Activated naive CD8-positive, alpha-beta T cell treated with anti-CD3 and anti-CD28 coated beads for 36 hours (primary cell): Measurements from ENCODE around the gene KDM4B. TPM values are rescaled to one million over a fixed set of nuclear protein-coding genes. Genes with fewer than 3 reads are reported as not detected.
"Not testable (repeated sequence)": the region's sequence is repeated elsewhere in the genome, so short reads cannot be mapped to it uniquely, and the experiment has no call there.

ENCODE experiments used
- DNase-seq: peaks from one replicate; pipeline ENCODE4 v3.0.0; 2021
- H3K27ac Mint-ChIP-seq: one replicate; pipeline ENCODE4 v1.8.0; 2022; ENCODE audit warnings: mild to moderate bottlenecking, moderate library complexity, mixed read lengths
- H3K27me3 Mint-ChIP-seq: one replicate; pipeline ENCODE4 v1.8.0; 2022; ENCODE audit warnings: mild to moderate bottlenecking, mixed read lengths
- H3K36me3 Mint-ChIP-seq: one replicate; pipeline ENCODE4 v1.8.0; 2021; ENCODE audit warnings: mild to moderate bottlenecking, mixed read lengths
- H3K4me1 Mint-ChIP-seq: one replicate; pipeline ENCODE4 v1.8.0; 2021; ENCODE audit warnings: mixed read lengths
- H3K4me3 Mint-ChIP-seq: one replicate; pipeline ENCODE4 v1.8.0; 2022; ENCODE audit warnings: mild to moderate bottlenecking, moderate library complexity, mixed read lengths
- H3K9me3 Mint-ChIP-seq: one replicate; pipeline ENCODE4 v1.8.0; 2022; ENCODE audit warnings: mixed read lengths
- total RNA-seq, 2 experiments: library from RNA; stranded (reverse); gene quantifications; one replicate each; pipeline ENCODE4 v1.2.3, GENCODE V29; 2021

KDM4B gene
- total RNA-seq, 2 experiments from 2014 or later, result 29.4 to 31.3 TPM

- no peaks in the 10 kb centered on the region for H3K27me3 Mint-ChIP-seq
- no peak overlapping the region for H3K27ac Mint-ChIP-seq
- H3K36me3 Mint-ChIP-seq, result no peaks in the 10 kb centered on the region
- H3K4me1 Mint-ChIP-seq, result no peaks in the 10 kb centered on the region
- H3K4me3 Mint-ChIP-seq, result no peak overlapping the region
- DNase-seq, result no peak
- no peaks in the 10 kb centered on the region for H3K9me3 Mint-ChIP-seq
Measured at GRCh38 chr19:5024282-5024681, 55.4 kb downstream of the KDM4B start.

- Mint-ChIP-seq H3K27ac (no peak overlapping the region), H3K36me3 (no peaks in the 10 kb centered on the region)
Measured at GRCh38 chr19:5025027-5025426, 56.1 kb downstream of the KDM4B start.

DNA sequence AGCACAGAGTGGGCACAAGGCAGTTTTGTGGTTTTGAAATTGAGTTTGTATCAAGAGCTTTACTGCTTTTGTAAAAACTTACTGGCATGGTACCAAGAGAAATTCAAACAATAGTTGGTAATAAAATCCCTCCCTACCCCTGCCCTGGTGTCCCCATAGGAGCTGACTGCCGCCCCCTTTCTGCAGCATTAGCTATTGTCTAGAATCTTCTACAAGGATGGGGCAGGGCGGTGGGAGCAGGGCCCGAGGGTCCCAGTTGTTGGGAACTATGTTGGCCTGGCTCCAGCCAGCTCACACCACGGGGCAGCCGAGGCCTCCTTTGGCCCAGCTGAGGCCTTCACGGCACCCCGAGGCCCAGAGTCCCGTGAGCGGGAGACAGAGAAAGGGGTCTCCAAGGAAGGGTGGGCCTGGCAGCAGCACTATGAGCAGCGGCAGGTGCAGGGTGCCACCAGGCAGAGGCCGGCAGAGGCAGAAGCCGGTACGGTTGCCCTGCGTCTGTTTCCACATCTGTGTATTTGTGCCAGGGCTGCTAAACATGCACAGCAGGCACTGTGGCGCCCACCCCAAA, 57.9 kb downstream of the KDM4B start:
- Mint-ChIP-seq H3K4me3 (no peak overlapping the region), H3K27ac (no peak overlapping the region), H3K9me3 (no peaks in the 10 kb centered on the region), H3K4me1 (peaks cover 1% of the 10 kb centered on the region), H3K27me3 (no peaks in the 10 kb centered on the region), H3K36me3 (no peaks in the 10 kb centered on the region)
- DNase-seq, result no peak

More at GRCh38 chr19:5025027-5025426, 56.1 kb downstream of the KDM4B start:
- Mint-ChIP-seq H3K4me1 (no peaks in the 10 kb centered on the region), H3K4me3 (no peak overlapping the region), H3K9me3 (no peaks in the 10 kb centered on the region), H3K27me3 (no peaks in the 10 kb centered on the region)
- DNase-seq, result no peak

DNA sequence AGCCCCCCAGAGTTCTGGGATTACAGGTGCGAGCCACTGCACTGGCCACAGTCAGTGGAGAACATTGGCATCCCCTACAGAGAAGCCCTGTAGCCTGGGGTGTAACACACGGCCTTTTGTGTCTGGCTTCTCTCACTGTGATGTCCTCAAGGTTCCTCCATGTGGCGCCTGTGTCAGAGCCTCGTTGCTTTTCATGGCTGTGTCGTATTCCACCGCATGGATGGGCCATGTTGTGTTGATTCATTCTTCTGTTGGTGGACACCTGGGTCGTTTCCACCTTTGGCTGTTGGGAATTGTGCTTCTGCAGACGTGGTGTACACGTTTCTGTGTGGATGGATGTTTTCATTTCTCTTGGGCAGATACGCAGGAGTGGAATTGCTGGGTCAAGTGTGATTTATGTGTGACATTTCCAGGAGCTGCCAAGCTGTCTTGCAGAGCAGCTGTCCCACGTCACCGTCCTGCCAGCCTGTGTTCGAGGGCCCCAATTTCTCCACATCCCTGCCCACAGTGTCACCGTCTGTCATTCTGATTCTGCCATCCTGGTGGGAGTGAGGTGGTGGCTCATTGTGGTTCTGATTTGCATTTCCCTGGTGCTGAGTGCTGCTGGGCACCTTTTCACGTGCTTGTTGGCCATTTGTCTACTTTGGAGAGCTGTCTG, 59.4 kb downstream of the KDM4B start:
- H3K4me3 Mint-ChIP-seq, result no peak overlapping the region
- H3K9me3 Mint-ChIP-seq, result no peaks in the 10 kb centered on the region
- DNase-seq, result no peak
- no peak overlapping the region for H3K27ac Mint-ChIP-seq
- no peaks in the 10 kb centered on the region for H3K27me3 Mint-ChIP-seq
- peaks cover 3% of the 10 kb centered on the region for H3K4me1 Mint-ChIP-seq
- no peaks in the 10 kb centered on the region for H3K36me3 Mint-ChIP-seq

DNA sequence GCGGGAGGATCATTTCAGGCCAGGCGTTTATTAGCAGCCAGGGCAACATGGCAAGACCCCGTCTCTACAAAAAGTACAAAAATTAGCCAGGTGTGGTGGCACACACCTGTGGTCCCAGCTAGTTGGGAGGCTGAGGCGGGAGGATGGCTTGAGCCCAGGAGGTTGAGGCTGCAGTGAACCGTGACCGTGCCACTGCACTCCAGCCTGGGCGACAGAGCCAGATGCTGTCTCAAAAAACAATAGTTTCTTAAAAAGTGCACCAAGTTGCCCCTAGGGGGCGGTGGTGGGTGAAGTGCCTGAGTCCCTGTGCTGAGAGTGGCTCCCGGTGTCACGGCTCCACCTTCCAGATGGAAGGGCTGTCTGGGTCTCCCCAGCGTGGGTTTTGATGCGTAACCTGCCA, 60.7 kb downstream of the KDM4B start:
- not testable (repeated sequence) for H3K27me3 Mint-ChIP-seq, H3K4me3 Mint-ChIP-seq, H3K4me1 Mint-ChIP-seq, H3K36me3 Mint-ChIP-seq, H3K9me3 Mint-ChIP-seq, H3K27ac Mint-ChIP-seq
- peak; percentile 66 for DNase-seq

- no peak overlapping the region for H3K4me3 Mint-ChIP-seq
- no peaks in the 10 kb centered on the region for H3K27me3 Mint-ChIP-seq
- H3K27ac Mint-ChIP-seq, result no peak overlapping the region
- H3K36me3 Mint-ChIP-seq, result no peaks in the 10 kb centered on the region
- peaks cover 3% of the 10 kb centered on the region for H3K4me1 Mint-ChIP-seq
- H3K9me3 Mint-ChIP-seq, result no peaks in the 10 kb centered on the region
- no peak for DNase-seq
Measured at GRCh38 chr19:5030136-5030820, 61.4 kb downstream of the KDM4B start.

GRCh38 chr19:5030822-5031221, 61.9 kb downstream of the KDM4B start:
- DNase-seq, result no peak
- no peak overlapping the region for H3K27ac Mint-ChIP-seq
- H3K36me3 Mint-ChIP-seq, result no peaks in the 10 kb centered on the region
- H3K4me3 Mint-ChIP-seq, result no peak overlapping the region
- H3K4me1 Mint-ChIP-seq, result peaks cover 3% of the 10 kb centered on the region
- no peaks in the 10 kb centered on the region for H3K9me3 Mint-ChIP-seq
- no peaks in the 10 kb centered on the region for H3K27me3 Mint-ChIP-seq

DNA sequence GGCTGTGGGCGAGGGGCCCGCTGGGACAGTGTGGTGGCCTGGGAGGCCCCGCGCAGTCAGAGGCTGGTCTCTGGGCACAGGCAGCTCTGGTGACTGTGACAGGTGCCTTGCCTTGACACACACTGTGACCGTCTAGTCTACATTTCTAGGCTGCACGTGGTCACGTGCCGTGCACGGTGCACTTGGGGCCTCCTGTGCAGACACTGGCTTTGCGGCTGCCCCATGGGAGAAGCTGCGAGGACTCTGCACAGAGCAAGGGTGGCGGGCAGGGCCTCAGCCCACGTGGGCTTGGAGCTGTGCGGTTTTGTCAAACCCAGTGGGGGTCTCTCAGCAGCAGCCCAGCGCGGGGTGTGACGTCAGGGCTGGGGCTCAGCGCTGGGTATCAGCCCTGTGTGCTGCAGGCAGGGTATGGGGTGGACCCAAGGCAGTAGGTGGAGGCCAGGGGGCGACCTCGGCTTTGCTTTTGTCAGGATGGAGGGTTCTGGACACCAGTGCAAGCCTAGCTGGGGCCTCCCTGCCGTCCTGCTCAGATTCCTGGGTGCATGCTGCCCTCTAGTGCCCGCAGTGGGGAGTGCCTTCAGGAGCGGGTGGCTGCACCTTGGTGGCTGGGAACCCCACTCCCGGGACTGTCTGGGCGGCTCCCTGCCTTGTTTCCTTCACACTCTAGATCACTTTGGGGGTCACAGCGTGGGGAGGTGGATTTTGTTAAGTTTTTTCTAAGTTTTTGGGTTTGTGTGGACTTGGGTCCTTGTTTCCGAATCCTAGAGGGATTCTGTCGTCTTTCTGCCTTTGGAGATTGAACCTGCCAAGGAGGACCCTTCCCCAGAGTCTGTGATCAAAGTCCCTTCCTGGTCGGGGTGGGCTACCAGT, 62.6 kb downstream of the KDM4B start:
- Mint-ChIP-seq H3K36me3 (no peaks in the 10 kb centered on the region), H3K4me3 (no peak overlapping the region), H3K27ac (no peak overlapping the region), H3K4me1 (peaks cover 3% of the 10 kb centered on the region), H3K27me3 (no peaks in the 10 kb centered on the region), H3K9me3 (no peaks in the 10 kb centered on the region)
- DNase-seq, result peak; percentile 79

DNA sequence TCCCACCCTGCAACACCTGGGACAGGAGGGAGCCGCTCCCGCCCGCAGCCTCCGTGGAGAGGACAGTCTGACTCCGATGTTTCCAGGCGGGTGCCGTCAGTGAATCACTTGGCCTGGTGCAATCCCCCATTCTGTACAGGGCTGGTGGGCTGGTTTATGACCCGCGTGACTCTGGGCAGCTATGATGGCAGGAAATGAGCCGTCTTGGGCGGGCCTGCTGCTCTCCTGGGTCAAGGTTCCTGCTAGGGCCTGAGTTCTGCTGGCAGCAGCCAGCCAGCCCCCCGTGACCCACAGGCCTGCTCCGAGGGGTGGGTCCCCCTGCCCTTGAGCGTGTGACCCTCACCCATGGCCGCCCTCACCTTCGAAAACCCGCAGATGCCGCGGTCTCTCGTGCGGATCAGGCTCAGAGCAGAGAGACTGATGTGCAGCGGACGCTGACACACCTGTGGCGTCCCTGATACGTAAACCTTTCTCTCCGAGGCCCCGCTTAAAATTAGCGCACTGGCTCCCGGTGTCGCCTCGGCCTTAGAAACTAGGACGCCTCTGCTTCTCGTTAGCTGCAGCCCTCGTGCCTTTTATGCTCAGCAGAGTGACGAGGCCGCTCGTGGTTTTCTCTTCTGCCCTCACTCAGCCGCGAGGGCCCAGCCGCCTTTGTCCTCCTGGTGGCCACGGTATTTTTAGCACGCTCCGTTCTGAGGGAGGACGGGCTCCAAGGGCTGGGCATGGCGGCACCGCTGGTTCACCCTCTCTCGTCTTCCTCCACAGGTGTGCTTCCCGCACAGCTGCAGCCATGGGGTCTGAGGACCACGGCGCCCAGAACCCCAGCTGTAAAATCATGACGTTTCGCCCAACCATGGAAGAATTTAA, 63.4 kb downstream of the KDM4B start:
- Mint-ChIP-seq H3K4me1 (peaks cover 3% of the 10 kb centered on the region), H3K36me3 (no peaks in the 10 kb centered on the region)
- DNase-seq, result no peak

DNA sequence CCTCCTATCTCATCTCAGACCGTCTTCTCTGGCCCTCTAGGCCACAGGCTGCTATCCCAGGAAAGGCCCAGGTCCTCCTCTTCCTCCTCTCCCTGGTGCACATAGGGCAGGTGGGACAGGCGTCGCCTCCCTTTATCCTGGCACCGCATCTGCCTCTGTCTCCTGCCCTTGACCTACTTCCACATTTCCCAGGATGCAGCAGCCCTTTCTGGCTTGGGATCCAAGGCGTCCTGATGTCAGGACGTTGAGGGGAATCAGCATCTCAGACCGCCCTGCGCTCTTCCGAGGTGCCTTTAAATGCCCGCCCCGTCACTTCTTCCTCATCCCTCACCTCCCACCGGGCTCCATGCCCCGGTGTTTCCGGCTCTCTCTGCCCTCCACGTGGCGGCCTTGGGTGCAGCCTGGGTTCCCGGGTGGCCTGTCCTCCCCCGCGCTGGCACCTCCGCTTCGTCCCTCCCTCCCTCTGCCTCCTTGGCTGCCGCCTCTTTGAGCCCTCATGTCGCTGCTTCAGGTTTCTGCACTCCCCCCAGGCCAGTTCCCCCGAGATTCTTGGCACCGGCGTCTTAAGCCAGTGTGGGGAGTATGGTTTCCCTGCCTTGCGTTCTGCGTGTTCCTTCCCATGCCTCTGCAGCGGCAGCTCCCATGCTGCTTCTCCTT, 66.3 kb downstream of the KDM4B start:
- no peak for DNase-seq
- Mint-ChIP-seq H3K27ac (no peak overlapping the region), H3K36me3 (no peaks in the 10 kb centered on the region), H3K9me3 (no peaks in the 10 kb centered on the region), H3K4me1 (peaks cover 3% of the 10 kb centered on the region), H3K27me3 (no peaks in the 10 kb centered on the region), H3K4me3 (no peak overlapping the region)

More for the DNA sequence above, 63.4 kb downstream of the KDM4B start:
- Mint-ChIP-seq H3K27me3 (no peaks in the 10 kb centered on the region), H3K27ac (no peak overlapping the region), H3K4me3 (no peak overlapping the region), H3K9me3 (no peaks in the 10 kb centered on the region)

GRCh38 chr19:5035793-5036697, 67.1 kb downstream of the KDM4B start:
- H3K36me3 Mint-ChIP-seq, result no peaks in the 10 kb centered on the region
- no peaks in the 10 kb centered on the region for H3K9me3 Mint-ChIP-seq
- H3K27me3 Mint-ChIP-seq, result no peaks in the 10 kb centered on the region
- no peak overlapping the region for H3K27ac Mint-ChIP-seq
- H3K4me3 Mint-ChIP-seq, result no peak overlapping the region
- peaks cover 3% of the 10 kb centered on the region for H3K4me1 Mint-ChIP-seq
- no peak for DNase-seq

DNA sequence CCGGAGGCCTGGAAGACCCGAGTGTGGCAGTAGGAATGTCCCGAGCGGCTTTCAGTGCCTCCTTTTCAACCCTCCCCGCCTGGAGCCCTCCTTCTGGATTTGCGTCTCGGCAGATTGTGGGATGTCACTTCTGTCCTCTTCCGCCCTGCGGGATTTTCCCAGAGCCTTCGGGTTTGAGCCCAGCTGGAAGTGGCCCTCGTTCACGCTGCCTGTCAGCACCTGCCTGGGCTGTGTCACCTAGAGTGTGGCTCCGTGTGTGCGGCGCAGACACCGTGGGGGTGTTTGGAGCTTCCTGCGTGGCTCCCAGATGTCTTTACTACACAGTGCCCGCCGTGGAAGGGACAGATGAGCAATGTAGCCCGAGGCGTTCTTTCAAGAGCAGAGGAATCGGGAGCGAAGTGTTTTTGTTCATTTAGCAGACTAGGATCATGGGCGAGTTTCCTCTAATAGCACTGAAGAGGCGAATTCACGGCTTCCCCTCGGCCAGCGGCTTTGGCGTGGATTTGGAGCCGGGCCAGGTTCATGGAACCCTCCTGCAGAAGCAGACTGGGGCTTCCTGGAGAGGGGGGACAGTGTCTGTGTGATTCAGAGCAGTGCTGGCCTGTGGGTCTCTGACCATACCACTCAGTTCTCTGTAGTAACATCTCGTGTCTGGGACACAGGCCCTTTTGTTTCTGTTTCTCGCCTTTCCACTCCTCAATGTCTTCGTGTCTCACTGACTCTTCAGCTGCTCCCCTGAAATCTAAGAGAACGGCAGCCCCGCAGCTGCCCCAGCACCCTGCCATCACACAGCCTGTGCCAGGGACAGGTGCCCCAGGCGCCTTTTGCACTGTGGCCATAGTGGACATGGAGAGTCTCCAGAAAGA, 68.0 kb downstream of the KDM4B start:
- H3K4me3 Mint-ChIP-seq, result no peak overlapping the region
- DNase-seq, result no peak
- peaks cover under 1% of the 10 kb centered on the region for H3K4me1 Mint-ChIP-seq
- no peak overlapping the region for H3K27ac Mint-ChIP-seq
- H3K9me3 Mint-ChIP-seq, result no peaks in the 10 kb centered on the region
- H3K36me3 Mint-ChIP-seq, result no peaks in the 10 kb centered on the region
- no peaks in the 10 kb centered on the region for H3K27me3 Mint-ChIP-seq
